Hematopoietic multipotent progenitor cell treated with erythropoietin and hydrocortisone succinate and interleukin-3 and kit ligand, for 6 days (in vitro differentiated cells): ENCODE measurements around the gene NRIP1.
"Not testable (repeated sequence)": the region's sequence is repeated elsewhere in the genome, so short reads cannot be mapped to it uniquely, and the experiment has no call there.

Source experiments
- DNase-seq: peaks from one replicate; pipeline ENCODE4 v3.0.0-alpha.2; 2015

NRIP1 gene

GRCh38 chr21:14968029-14968428 is 96.8 kb downstream of the NRIP1 start:
- DNase-seq: no peak

- DNase-seq: no peak
Measured at GRCh38 chr21:14964621-14965020, 100.2 kb downstream of the NRIP1 start.

GRCh38 chr21:14962217-14962616 is 102.6 kb downstream of the NRIP1 start:
- no peak for DNase-seq

DNA sequence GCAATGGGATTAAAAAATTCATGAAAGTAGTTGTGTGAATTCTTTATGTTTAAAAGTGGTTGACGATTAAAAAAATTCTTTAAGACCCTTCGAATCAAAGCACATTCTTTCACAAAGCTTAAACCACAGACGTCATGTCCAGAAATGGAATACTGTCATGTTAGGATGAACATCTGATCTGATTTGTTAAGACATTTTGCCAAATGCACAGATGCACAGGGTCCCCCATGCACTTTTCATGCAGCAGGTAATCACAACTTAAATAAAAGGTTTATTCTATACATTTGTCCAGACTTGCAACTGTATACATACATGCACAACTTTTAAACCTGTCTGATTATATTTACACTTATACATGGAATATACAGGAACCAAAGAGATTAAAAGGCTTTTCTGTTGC is 103.3 kb downstream of the NRIP1 start:
- DNase-seq: no peak

GRCh38 chr21:14959343-14959742 is 105.5 kb downstream of the NRIP1 start:
- DNase-seq: no peak

GRCh38 chr21:14957836-14958235 is 107.0 kb downstream of the NRIP1 start:
- no peak for DNase-seq

GRCh38 chr21:14956807-14957206 is 108.0 kb downstream of the NRIP1 start:
- no peak for DNase-seq

- DNase-seq: no peak
Measured at GRCh38 chr21:14955936-14956520, 108.8 kb downstream of the NRIP1 start.

- DNase-seq: no peak
Measured at GRCh38 chr21:14952916-14953315, 111.9 kb downstream of the NRIP1 start.

DNA sequence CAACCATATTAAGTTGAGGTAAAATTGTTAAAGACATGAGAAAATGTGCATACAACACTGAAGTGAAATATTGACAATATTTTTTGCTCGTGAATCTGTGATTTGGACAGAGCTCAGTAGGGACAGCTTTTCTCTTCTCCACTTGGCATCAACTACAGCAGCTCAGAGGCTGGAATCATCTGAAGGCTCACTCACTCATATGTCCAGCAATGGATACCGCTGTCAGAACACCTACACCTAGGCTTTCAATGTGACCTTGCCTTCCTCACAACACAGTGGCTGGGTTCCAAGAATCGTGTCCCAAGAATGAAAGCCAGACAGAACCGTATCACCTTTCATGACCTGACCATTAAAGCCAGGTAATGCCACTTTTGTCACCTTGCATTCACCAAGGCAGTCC is 115.2 kb downstream of the NRIP1 start:
- DNase-seq: no peak

- no peak for DNase-seq
Measured at GRCh38 chr21:14947613-14948160, 117.1 kb downstream of the NRIP1 start.

- no peak for DNase-seq
Measured at GRCh38 chr21:14945176-14945575, 119.6 kb downstream of the NRIP1 start.

DNA sequence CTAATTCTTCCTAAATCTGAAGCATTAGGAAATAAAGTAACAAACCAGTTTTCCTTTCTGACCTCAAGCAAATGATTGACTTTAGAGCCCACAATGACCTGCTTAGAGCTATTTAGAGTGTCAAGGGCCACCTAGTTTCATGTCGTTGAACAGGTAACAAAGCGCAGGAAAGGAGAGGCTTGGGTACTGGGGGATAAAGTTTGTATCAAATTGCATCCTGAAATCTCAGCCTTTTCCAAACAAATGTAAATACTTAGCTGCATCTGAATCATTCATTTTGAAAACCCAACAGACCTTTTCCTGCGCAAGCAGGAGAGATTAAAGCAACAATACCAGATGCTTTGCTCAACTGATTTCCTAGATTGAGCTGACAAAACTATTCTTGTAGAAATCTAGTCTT is 121.2 kb downstream of the NRIP1 start:
- DNase-seq: no peak

DNA sequence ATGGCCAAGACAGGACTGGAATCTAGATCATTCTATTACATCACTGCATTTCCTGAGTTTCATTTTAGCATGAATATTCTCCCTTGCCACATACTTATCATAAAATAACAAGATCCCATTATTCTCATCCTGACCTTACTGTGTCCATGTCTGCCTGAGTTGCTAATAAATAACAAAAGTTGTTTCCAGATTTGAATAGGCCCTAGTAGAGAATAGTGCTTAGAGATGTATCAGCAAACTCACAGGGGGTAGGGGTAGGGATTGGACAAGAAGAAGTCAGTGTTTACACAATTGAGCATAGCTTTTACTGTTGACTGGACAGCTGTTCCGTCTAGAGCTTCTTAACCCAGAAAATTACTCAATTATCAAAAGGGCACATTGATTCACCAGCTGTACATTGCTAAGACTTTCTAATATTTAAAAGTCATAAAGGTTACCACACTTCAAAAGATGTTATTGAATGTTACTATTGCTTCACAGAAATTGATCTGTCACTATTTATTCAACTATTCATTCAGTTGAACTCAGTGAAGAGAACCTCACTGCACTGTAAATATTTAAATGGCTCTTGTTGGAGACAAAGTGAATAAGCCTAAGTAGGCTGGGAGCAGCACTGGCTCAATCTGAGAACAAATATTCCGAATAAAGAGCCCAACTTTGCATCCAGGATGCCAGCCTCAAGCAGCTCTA is 121.9 kb downstream of the NRIP1 start:
- no peak for DNase-seq

GRCh38 chr21:14927324-14927723 is 137.5 kb downstream of the NRIP1 start:
- not testable (repeated sequence) for DNase-seq

DNA sequence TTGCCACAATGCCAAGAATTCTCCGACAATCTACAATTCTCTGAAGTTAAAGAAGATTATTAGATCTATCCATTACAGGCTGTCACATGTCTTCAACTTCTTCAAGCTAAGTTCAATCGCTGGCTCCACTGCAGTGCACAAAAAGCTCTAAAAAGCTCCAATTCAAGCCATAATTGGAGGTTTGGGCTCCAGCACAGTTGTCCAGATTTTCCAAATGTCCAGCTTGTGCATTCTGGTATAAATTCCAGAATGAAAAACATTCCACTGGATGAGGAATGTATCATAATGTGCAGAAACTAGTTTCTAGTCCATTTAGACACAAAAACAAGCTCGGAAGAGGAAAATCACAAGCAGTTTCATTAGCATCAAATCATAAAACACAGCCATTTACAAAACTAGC is 138.6 kb downstream of the NRIP1 start:
- no peak for DNase-seq

DNA sequence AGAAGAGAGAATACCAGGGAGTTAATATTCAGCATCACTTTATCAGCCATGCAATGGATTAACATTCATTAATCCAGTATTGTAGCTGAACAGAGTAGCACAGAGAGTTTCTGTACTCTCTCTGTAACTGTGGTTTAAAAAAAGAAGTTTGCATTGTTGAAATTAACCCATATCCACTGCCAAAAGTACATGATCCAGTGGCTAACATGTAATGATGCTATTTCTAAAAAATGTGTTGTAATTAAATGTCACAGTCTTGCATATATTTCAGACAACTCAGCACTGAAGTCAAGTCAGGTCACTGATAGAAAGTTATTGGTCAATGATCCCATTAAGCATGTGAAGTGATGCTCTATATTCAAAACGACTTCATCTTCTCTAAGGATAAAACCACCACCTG is 141.3 kb downstream of the NRIP1 start:
- no peak for DNase-seq

- no peak for DNase-seq
Measured at GRCh38 chr21:14922980-14923379, 141.8 kb downstream of the NRIP1 start.

- no peak for DNase-seq
Measured at GRCh38 chr21:14918527-14918926, 146.3 kb downstream of the NRIP1 start.

- DNase-seq: no peak
Measured at GRCh38 chr21:14917762-14918161, 147.0 kb downstream of the NRIP1 start.

- DNase-seq: no peak
Measured at GRCh38 chr21:14916676-14917141, 148.1 kb downstream of the NRIP1 start.

GRCh38 chr21:14913638-14914037 is 151.2 kb downstream of the NRIP1 start:
- DNase-seq: no peak

DNA sequence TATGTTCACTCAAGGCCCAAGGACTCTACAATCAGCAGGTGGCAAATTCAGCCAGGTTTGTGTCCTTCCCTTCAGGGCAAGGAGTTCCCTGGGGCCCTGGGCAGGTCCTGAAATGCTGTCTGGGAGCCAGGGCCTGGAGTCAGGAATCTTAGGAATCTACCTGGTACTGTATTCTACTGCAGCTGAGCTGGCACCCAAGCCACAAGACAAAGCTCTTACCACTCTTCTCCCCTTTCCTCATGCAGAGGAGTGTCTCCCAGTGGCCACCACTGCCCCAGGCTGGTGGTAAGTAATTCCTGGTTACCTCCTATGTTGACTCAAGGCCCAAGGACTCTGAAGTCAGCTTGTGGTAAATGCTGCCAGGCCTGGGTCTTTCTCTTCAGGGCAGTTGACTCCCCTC is 153.4 kb downstream of the NRIP1 start:
- DNase-seq: no peak
